Fibroblast of the aortic adventitia (primary cell): ENCODE data around the gene FA2H. TPM values are rescaled to one million over a fixed set of nuclear protein-coding genes. Genes with fewer than 3 reads are reported as not detected.

Experiments
- DNase-seq: peaks from one replicate; pipeline ENCODE4 v3.0.0-alpha.2; 2010; ENCODE audit warnings: low read depth
- H3K4me3 ChIP-seq: 2 replicates; pipeline ENCODE4 v1.5.1; 2011; ENCODE audit warnings: low read depth, mild to moderate bottlenecking, control low read depth, low read length, moderate library complexity
- CTCF ChIP-seq: IDR thresholded peaks from 2 replicates; pipeline ENCODE4 v1.5.1; 2011; ENCODE audit warnings: mild to moderate bottlenecking, low read length, control low read depth, inconsistent platforms; ENCODE audit not compliant: insufficient read depth
- total RNA-seq: library from RNA; depleted of rRNA; stranded (reverse); fragments of >200 nt; gene quantifications from 2 replicates; pipeline ENCODE4 v1.2.3, GENCODE V29; 2012; ENCODE audit warnings: low replicate concordance

The FA2H gene
- total RNA-seq, 1 donor = not detected

DNA sequence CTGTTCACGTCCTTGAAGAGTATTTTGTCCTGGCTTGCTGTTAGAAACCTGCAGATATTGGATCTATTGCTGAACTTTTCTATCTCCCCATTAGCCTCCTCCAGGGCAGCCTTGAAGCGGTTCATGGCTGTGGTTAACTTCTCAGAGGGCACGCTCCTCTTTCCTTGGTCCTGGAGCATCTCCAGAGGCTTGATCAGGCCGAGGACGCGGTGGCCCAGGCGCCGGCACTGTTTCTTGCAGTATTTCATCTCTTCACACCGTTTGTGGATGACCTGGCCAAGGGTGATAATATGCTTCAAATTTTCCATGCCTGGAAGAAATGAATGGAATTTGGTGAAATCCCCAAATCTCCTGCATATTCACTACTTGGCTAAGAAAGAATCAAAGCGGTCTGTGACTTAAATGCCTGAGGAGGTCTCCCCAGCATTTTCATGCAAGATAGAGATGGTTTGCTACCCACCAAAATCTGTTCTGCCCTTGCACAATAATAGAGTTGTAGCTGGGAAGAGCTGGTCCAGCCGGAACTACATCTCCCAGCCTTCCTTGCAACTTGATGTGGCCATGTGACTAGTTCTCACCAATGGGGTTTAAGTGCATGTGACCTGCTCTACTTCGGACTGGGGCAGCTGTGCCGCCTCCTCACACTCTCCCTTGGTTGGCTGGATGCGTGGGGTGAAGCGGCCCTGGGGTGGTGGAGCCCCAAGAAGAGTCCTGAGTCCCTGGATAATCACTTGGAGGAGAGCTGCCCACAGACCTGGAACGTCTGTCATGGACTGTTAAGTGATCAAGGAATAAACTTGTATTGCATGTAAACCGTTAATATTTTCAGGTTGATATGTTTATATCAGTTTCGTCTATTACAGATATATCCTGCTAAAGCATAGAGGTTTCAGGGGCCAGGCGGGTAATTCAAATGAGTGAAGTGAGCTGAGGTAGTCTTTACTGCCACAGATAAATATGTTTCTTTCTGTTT lies 78.9 kb downstream of the FA2H start:
- no peak for TF ChIP-seq CTCF
- peak; percentile 95 for DNase-seq
- peak overlapping the region; percentile 60 for H3K4me3 ChIP-seq

GRCh38 chr16:74691093-74691855 lies 83.3 kb downstream of the FA2H start:
- no peak for DNase-seq

GRCh38 chr16:74682556-74682955 lies 92.1 kb downstream of the FA2H start:
- no peak for DNase-seq
- no peak overlapping the region for H3K4me3 ChIP-seq
- no peak for TF ChIP-seq CTCF

More at GRCh38 chr16:74691093-74691855, 83.3 kb downstream of the FA2H start:
- TF ChIP-seq CTCF = no peak
- H3K4me3 ChIP-seq = no peak overlapping the region

- no peak overlapping the region for H3K4me3 ChIP-seq
- no peak for DNase-seq
- no peak for TF ChIP-seq CTCF
Measured at GRCh38 chr16:74680681-74681080, 93.9 kb downstream of the FA2H start.

- TF ChIP-seq CTCF = no peak
- no peak for DNase-seq
Measured at GRCh38 chr16:74679983-74680382, 94.6 kb downstream of the FA2H start.

DNA sequence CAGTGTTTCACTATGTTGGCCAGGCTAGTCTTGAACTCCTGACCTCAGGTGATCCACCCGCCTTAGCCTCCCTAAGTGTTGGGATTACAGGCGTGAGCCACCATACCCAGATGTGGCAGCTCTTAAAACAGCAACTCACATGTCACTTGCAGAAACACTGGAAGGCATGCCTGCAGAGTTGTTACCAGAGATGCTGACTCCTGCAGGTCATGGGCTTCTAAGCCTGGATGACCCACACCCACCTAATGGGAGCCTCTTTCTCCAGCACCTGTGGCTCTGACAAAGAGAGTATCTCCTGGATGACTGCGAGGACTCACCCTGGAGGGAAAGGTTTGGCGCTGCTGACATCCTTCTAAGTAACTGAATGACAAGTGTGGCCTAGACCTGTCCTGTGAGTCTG lies 96.8 kb downstream of the FA2H start:
- H3K4me3 ChIP-seq = no peak overlapping the region
- TF ChIP-seq CTCF = no peak
- no peak for DNase-seq

More at GRCh38 chr16:74679983-74680382, 94.6 kb downstream of the FA2H start:
- H3K4me3 ChIP-seq = no peak overlapping the region
